GM20000 (cell line): Measurements from ENCODE around the gene IRS1.

Experiments used
- DNase-seq: peaks from one replicate; pipeline ENCODE4 v3.0.0; 2012; ENCODE audit warnings: low spot score
- TF ChIP-seq, protein P1 (sequence below): IDR thresholded peaks from 2 replicates; pipeline ENCODE4 v1.5.1; 2012; ENCODE audit warnings: mild to moderate bottlenecking, control low read depth; ENCODE audit errors: extremely low read depth, missing control alignments

The IRS1 gene

DNA sequence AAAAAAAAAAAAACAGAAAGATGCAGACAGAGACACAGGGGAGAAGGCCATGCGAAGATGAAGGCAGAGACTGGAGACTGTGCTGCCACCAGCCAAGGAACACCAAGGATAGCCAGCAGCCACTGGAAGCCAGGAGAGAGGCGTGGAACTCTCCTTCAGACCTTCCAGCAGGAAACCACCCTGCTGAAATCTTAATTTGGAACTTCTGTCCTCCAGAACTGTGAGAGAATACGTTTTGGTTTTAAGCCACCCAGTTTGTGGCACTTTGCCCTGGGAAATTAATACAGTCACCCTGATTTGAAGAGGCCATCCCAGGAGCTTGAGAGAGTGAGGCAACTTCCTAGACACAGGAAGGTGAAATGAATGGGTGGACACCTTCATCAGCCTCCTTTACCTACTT lies 93.7 kb downstream of the IRS1 start:
- TF ChIP-seq, protein P1, sequence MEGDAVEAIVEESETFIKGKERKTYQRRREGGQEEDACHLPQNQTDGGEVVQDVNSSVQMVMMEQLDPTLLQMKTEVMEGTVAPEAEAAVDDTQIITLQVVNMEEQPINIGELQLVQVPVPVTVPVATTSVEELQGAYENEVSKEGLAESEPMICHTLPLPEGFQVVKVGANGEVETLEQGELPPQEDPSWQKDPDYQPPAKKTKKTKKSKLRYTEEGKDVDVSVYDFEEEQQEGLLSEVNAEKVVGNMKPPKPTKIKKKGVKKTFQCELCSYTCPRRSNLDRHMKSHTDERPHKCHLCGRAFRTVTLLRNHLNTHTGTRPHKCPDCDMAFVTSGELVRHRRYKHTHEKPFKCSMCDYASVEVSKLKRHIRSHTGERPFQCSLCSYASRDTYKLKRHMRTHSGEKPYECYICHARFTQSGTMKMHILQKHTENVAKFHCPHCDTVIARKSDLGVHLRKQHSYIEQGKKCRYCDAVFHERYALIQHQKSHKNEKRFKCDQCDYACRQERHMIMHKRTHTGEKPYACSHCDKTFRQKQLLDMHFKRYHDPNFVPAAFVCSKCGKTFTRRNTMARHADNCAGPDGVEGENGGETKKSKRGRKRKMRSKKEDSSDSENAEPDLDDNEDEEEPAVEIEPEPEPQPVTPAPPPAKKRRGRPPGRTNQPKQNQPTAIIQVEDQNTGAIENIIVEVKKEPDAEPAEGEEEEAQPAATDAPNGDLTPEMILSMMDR = no peak
- DNase-seq = no peak

DNA sequence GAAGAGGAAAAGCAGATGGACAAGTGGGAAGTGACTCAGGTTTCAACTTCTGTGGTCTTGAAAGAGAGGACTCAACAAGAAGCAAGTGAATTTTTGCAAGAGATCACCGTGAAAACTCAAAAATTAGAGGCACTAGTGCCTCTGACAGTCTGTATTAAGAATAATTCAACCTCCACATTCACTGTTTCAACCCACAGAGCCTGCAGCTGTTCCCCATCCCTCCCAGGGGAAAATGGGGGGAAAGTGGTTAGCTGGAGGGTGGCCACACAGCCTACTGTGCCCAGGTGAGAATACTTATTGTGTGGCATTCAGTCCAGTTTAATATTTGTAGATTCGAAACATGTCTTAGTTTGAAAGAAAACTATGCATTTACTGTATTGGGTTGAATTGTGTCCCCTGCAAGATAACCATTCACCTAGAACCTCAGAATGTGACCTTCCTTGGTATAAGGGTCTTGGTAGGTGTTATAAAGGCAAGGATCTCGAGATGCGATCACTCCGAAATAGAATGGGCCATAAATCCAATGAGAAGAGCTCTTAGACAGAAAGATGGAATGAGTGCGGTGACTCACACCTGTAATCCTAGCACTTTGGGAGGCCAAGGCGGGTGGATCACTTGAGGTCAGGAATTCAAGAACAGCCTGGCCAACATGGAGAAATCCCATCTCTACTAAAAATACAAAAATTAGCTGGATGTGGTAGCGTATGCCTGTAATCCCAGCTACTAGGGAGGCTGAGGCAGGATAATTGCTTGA lies 94.3 kb downstream of the IRS1 start:
- TF ChIP-seq, protein P1 = no peak
- no peak for DNase-seq

DNA sequence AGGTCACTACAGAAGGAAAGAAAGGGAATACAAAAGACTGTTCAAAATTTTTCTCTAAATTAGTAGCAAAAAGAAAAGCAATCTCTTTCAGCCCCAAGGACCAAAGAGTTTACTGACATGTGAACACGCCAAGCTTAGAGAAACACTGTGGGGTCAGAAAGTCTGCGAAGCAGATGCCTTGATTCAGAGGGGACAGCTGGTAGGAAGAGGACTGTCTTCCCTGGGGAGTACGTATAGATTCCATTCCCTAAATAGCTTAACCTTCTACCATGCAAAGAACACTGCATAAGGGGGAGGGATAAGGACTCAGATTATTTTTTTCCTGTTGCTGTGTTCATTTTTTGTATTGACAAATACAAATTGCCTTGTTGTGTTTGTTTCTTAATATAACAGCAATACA lies 96.1 kb downstream of the IRS1 start:
- TF ChIP-seq, protein P1 = no peak
- no peak for DNase-seq

DNA sequence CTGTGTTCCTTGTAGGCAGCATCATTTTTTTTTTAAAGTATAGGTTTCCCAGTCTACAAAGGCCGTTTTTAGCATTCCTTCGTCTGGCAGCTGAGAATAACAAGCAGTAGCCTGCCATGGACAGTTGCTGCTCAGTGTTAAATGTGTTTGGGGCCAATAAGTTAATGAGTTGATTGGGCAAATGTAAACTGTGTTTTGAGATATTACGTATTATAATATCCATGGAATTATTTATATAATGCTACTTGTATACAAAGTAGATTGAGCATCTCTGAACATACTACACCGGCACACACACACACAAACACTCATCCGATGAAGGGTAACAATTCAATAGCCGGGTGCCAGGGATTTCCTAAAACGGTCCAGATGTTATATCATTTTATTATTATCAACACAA lies 97.2 kb downstream of the IRS1 start:
- no peak for DNase-seq
- TF ChIP-seq, protein P1 = no peak

DNA sequence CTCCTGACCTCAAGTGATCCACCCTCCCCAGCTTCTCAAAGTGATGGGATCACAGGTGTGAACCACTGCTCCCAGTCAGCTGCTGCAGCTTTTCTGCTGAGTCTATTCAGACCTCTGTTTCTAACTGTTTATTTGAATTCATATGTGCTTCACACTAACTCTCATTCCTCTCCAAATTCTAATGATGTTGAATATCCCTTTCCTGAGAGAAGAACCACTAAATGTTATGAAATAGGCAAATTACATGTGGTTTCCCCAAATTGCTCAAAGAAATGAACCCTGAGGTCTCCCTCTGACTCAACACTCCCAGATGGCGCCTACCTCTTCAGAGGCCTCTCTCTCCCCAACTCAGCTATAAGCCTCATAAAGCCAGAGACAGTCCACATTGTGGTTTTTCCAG lies 98.6 kb downstream of the IRS1 start:
- no peak for DNase-seq
- TF ChIP-seq, protein P1 = no peak

DNA sequence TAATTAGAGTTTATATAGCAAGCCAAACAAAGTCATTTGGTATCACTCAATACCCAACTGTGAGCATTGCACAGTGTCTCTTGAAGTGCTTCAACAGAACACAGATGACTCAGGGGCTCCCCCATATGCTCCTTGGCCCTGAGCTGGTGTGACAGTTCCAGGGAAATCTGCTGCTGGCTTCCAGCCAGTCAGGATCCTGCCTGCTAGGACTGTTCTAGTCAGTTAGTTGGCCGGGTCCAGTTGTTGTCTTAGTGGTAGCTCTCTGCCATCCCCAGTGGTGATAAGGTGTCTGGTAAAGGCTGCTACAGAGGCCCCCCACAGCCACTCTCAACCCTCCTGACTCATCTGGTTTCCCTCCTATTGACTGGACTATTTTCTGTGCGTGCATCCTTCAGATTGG lies 100.3 kb downstream of the IRS1 start:
- no peak for DNase-seq
- TF ChIP-seq, protein P1 = no peak

DNA sequence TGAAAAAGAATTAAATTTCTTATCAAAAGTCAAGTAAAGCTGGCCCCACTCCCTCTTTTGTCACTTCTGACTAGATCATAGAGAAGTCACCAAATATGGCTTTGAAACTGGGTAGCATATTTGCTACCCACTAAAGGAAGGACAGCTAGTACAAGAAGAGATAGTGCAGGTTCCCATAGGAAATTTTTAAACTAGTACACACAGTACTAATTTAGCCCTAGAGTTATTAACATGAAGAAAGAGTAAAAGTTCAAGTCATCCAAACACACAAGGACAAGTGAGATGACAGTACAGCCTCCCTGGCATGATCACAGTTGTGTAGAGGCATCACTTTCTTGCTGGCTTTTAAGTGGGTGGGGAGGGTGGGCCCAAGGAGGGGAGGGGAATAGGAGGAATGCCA lies 100.9 kb downstream of the IRS1 start:
- TF ChIP-seq, protein P1 = no peak

More for the DNA sequence above, 100.9 kb downstream of the IRS1 start:
- no peak for DNase-seq
